GM21528 (cell line): Measurements from ENCODE around the gene LRRN1.

ENCODE experiments used
- ATAC-seq: cut with Tn5 transposase; IDR thresholded peaks from one replicate; pipeline ENCODE4 v1.9.1; 2021; ENCODE audit warnings: mild to moderate bottlenecking, moderate library complexity; ENCODE audit not compliant: unreplicated experiment, low FRiP score

Gene LRRN1

GRCh38 chr3:3799173-3800079 lies at the start of gene LRRN1:
LRRN1 (plus strand) TSS chr3:3799431; CDS start chr3:3844642, 45,211 bp downstream.
- ATAC-seq: no peak

GRCh38 chr3:3753416-3753815 lies 45.8 kb upstream of the LRRN1 start:
- no peak for ATAC-seq

- no peak for ATAC-seq
Measured at GRCh38 chr3:3765661-3766060, 33.6 kb upstream of the LRRN1 start.

GRCh38 chr3:3766140-3766539 lies 33.1 kb upstream of the LRRN1 start:
- no peak for ATAC-seq

- ATAC-seq: no peak
Measured at GRCh38 chr3:3771094-3771493, 28.1 kb upstream of the LRRN1 start.

- no peak for ATAC-seq
Measured at GRCh38 chr3:3771567-3771966, 27.7 kb upstream of the LRRN1 start.

GRCh38 chr3:3772338-3772737 lies 26.9 kb upstream of the LRRN1 start:
- no peak for ATAC-seq

- ATAC-seq: no peak
Measured at GRCh38 chr3:3772920-3773319, 26.3 kb upstream of the LRRN1 start.

- no peak for ATAC-seq
Measured at GRCh38 chr3:3776607-3777006, 22.6 kb upstream of the LRRN1 start.

GRCh38 chr3:3778216-3778615 lies 21.0 kb upstream of the LRRN1 start:
- no peak for ATAC-seq

GRCh38 chr3:3778641-3779270 lies 20.5 kb upstream of the LRRN1 start:
- no peak for ATAC-seq

- no peak for ATAC-seq
Measured at GRCh38 chr3:3782457-3782856, 16.8 kb upstream of the LRRN1 start.

- no peak for ATAC-seq
Measured at GRCh38 chr3:3783210-3783609, 16.0 kb upstream of the LRRN1 start.

- ATAC-seq: no peak
Measured at GRCh38 chr3:3783696-3784095, 15.5 kb upstream of the LRRN1 start.

- ATAC-seq: no peak
Measured at GRCh38 chr3:3792391-3792790, 6.8 kb upstream of the LRRN1 start.

- no peak for ATAC-seq
Measured at GRCh38 chr3:3798631-3799113, 559 bp upstream of the LRRN1 start.

- ATAC-seq: no peak
Measured at GRCh38 chr3:3800080-3800455, 837 bp downstream of the LRRN1 start.

- ATAC-seq: no peak
Measured at GRCh38 chr3:3800685-3801493, 1.7 kb downstream of the LRRN1 start.

GRCh38 chr3:3801494-3801841 lies 2.2 kb downstream of the LRRN1 start:
- no peak for ATAC-seq

- ATAC-seq: no peak
Measured at GRCh38 chr3:3802046-3802445, 2.8 kb downstream of the LRRN1 start.

GRCh38 chr3:3804560-3804959 lies 5.3 kb downstream of the LRRN1 start:
- no peak for ATAC-seq
